Activated T-cell treated with anti-CD3 and anti-CD28 coated beads, Interleukin-2, amount 50 U/mL, for 24 hours (primary cell): Measurements from ENCODE around the gene GGA1.
"Not testable (repeated sequence)": the region's sequence is repeated elsewhere in the genome, so short reads cannot be mapped to it uniquely, and the experiment has no call there.

Experiments used
- DNase-seq: peaks from one replicate; pipeline ENCODE4 v3.0.0-alpha.2; 2020
- H3K27ac Mint-ChIP-seq: 2 replicates; pipeline ENCODE4 v1.8.0; 2020; ENCODE audit warnings: mild to moderate bottlenecking, mixed read lengths
- H3K27me3 Mint-ChIP-seq: 2 replicates; pipeline ENCODE4 v1.8.0; 2020; ENCODE audit warnings: mixed read lengths
- H3K36me3 Mint-ChIP-seq: 2 replicates; pipeline ENCODE4 v1.8.0; 2020; ENCODE audit warnings: low read depth, mixed read lengths
- H3K4me1 Mint-ChIP-seq: 2 replicates; pipeline ENCODE4 v1.8.0; 2020; ENCODE audit warnings: low read depth, mixed read lengths
- H3K4me3 Mint-ChIP-seq: 2 replicates; pipeline ENCODE4 v1.8.0; 2020; ENCODE audit warnings: mild to moderate bottlenecking, moderate library complexity, mixed read lengths
- H3K9me3 Mint-ChIP-seq: 2 replicates; pipeline ENCODE4 v1.8.0; 2020; ENCODE audit warnings: mixed read lengths

GGA1 gene

DNA sequence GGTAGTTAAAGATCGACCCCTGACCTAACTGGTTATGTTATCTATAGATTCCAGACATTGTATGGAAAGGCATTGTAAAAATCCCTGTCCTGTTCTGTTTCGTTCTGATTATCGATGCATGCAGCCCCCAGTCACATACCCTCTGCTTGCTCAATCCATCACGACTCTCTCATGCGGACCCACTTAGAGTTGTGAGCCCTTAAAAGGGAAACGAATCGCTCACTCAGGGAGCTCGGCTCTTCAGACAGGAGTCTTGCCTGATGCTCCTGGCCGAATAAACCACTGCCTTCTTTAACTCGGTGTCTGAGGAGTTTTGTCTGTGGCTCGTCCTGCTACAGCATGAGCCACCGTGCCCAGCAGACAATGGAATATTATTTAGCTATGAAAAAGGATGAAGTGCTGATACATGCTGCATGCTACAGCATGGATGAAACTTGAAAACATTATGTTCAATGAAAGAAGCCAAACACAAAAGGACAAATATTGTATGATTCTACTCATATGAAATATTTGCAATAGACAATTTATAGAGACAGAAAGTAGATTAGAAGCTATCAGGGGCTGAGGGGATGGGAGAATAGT, 16.7 kb upstream of the GGA1 start:
- Mint-ChIP-seq H3K9me3 (no peaks in the 10 kb centered on the region), H3K4me1 (peaks cover 12% of the 10 kb centered on the region), H3K36me3 (no peaks in the 10 kb centered on the region), H3K27me3 (no peaks in the 10 kb centered on the region), H3K4me3 (peak overlapping the region; percentile 83), H3K27ac (peak overlapping the region; percentile 83)
- DNase-seq, result no peak

DNA sequence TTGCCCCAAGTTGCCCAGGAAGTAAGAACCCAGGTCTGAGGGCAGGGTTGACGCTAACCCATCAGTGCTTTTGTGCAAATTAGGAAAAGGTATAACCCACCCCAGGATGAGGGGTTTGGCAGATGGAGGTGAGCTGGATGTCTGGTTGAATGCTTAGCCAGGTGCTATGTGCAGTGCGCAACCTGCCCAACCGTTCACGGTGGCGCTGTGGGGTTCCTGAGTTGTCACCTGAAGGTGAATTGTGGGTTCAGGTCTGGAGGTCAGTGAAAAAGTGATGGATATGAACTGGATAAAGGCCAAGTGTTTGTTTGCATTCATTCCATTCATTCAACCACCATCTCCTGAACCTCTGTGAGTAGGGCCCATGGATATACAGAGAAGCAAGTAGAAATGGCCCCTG, 14.4 kb upstream of the GGA1 start:
- Mint-ChIP-seq H3K27me3 (no peaks in the 10 kb centered on the region), H3K36me3 (no peaks in the 10 kb centered on the region), H3K9me3 (no peaks in the 10 kb centered on the region), H3K4me3 (no peak overlapping the region), H3K4me1 (peaks cover 12% of the 10 kb centered on the region), H3K27ac (no peak overlapping the region)
- no peak for DNase-seq

- H3K27me3 Mint-ChIP-seq, result no peaks in the 10 kb centered on the region
Measured at GRCh38 chr22:37599153-37599552, 9.5 kb upstream of the GGA1 start.

DNA sequence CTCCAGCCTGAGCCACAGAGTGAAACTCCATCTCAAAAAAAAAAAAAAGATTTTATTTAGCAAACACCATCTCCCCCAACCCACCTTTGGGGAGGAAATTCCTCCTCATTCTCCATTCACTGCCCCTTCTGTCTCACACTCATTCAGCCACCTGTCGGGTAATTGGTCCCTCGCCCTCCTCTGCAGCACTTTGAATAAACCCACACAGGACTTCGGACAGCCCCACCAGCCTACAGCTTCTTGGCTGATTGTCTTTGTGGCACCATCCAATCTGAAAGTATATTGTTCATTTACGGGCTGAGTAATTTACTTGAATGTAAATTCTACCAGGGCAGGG, 7.5 kb upstream of the GGA1 start:
- Mint-ChIP-seq H3K36me3 (no peaks in the 10 kb centered on the region), H3K9me3 (no peaks in the 10 kb centered on the region), H3K27ac (peak overlapping the region; percentile 14), H3K27me3 (no peaks in the 10 kb centered on the region), H3K4me3 (no peak overlapping the region), H3K4me1 (peaks cover 30% of the 10 kb centered on the region)
- no peak for DNase-seq

More at GRCh38 chr22:37599153-37599552, 9.5 kb upstream of the GGA1 start:
- Mint-ChIP-seq H3K4me3 (no peak overlapping the region), H3K27ac (no peak overlapping the region), H3K36me3 (no peaks in the 10 kb centered on the region), H3K9me3 (no peaks in the 10 kb centered on the region), H3K4me1 (peaks cover 14% of the 10 kb centered on the region)
- no peak for DNase-seq

- Mint-ChIP-seq H3K27ac (peak overlapping the region; percentile 14), H3K4me3 (no peak overlapping the region), H3K4me1 (peaks cover 30% of the 10 kb centered on the region), H3K27me3 (no peaks in the 10 kb centered on the region), H3K9me3 (no peaks in the 10 kb centered on the region), H3K36me3 (no peaks in the 10 kb centered on the region)
- no peak for DNase-seq
Measured at GRCh38 chr22:37601540-37602442, 6.8 kb upstream of the GGA1 start.

DNA sequence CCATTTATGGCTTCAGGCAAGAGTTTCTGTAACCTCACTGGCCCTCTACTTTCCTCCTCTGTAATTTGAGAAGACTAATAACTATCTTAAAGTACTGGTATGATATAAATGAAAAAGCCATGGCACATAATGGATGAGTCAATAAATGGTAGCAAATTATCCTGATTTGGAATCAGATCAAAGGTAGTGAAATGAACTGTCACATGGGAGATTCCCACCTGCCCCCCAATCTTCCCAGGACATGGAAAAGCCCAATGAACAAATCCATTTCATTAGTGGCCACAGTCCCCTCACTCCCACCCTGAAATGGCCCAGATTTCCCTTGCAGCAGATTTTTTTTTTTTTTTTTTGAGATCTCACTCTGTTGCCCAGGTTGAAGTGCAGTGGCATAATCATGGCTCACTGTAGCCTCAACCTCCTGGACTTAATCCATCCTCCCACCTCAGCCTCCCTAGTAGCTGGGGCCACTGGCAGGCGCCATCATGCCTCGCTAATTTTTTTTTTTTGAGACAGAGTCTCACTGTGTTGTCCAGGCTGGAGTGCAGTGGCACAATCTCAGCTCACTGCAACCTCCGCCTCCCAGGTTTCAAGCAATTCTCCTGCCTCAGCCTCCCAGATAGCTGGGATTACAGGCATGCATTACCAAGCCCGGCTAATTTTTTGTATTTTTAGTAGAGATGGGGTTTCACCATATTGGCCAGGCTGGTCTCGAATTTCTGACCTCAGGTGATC, 5.9 kb upstream of the GGA1 start:
- H3K27ac Mint-ChIP-seq, DNase-seq, H3K36me3 Mint-ChIP-seq, H3K9me3 Mint-ChIP-seq, H3K27me3 Mint-ChIP-seq, H3K4me3 Mint-ChIP-seq: not testable (repeated sequence)
- peaks cover 39% of the 10 kb centered on the region for H3K4me1 Mint-ChIP-seq

- Mint-ChIP-seq H3K36me3 (peaks cover 2% of the 10 kb centered on the region), H3K27me3 (no peaks in the 10 kb centered on the region), H3K9me3 (no peaks in the 10 kb centered on the region), H3K4me1 (peaks cover 44% of the 10 kb centered on the region), H3K27ac (no peak overlapping the region), H3K4me3 (no peak overlapping the region)
- DNase-seq, result no peak
Measured at GRCh38 chr22:37604074-37604473, 4.6 kb upstream of the GGA1 start.

DNA sequence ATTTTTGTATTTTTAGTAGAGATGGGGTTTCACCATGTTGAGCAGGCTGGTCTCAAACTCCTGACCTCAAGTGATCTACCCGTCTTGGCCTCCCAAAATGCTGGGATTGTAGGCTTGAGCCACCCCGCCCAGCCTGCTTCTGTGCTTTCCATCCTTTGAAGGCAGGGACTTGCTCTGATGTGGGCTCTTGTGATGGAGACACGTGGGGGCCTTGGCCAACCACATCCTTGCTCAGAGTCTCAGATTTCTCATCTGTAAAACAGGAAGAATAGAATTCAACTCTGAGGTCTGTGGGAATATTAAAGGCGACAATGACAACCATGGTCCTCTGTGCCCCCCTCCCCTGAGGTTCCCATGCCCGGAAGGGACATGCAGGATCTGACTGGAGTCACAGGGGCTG, 3.8 kb upstream of the GGA1 start:
- DNase-seq, result no peak
- Mint-ChIP-seq H3K4me1 (peaks cover 49% of the 10 kb centered on the region), H3K36me3 (peaks cover 9% of the 10 kb centered on the region), H3K27me3 (no peaks in the 10 kb centered on the region), H3K4me3 (no peak overlapping the region), H3K9me3 (no peaks in the 10 kb centered on the region), H3K27ac (peak overlapping the region; percentile 69)

DNA sequence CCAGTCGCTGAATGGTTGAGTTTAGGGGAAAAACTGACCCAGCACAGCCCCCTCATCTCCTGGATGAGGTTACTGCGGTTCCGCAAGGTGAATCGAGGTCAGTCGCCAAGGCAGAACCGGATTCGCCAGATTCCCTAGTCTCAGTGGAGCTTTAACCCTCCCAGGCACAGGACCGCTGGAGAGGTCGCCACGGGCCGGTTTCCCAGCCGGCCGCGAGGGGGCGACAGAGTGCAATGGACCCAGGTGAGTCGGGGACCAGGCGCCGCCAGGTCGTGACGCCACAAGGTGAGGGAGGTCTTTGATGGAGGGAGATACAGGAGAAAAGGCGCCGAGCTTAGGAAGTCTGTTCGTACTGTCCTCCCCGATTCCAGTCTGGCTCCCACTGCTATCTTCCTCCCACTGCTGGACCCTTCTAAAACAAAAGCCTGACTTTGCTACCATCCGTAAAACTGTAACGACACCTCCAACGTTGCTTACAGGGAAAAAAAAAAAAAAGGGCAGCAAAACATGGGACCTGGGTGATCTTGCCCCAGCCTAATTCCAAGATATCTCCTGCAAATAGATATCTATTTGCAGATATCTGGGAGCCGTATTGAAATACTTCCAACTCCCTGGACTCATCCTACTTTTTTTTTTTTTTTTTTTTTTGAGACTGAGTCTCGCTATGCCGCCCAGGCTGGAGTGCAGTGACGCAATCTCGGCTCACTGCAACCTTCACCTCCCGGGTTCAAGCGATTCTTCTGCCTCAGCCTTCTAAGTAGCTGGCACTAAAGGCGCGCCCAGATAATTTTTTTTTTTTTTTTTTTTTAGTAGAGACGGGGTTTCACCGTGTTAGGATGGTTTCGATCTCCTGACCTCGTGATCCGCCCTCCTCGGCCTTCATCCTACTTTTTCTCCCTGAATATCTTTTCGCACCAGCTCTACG, 1.4 kb upstream of the GGA1 start:
- Mint-ChIP-seq H3K36me3 (peaks cover 17% of the 10 kb centered on the region), H3K9me3 (no peaks in the 10 kb centered on the region), H3K27me3 (no peaks in the 10 kb centered on the region), H3K27ac (peak overlapping the region; percentile 96), H3K4me3 (peak overlapping the region; percentile 62), H3K4me1 (peaks cover 54% of the 10 kb centered on the region)
- DNase-seq, result peak; percentile 95

DNA sequence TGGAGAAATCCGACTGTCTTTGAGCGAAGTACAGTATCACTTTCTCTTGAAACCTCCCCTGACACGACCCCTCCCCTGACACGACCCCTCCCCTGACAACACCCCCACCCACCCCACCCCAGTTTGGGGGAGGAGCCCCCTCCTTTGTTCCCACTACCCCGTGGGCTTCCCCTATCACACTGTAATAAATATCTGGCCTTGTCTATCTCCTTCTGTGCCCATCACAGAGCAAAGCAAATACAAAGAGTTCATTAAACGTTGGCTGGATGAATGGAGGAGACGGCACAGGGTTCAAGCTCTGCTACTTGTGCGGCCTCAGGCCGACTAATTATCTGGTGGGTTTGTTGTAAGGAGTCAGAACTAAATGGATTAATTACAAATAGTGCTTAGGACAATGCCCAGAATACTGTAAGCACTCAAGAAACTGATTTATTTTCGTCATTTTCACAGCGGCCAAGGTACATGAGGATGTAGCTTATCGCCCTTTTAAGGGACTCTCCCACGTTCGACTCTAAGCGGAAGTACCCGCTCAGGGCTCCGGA, 628 bp upstream of the GGA1 start:
- H3K4me1 Mint-ChIP-seq, result peaks cover 54% of the 10 kb centered on the region
- no peaks in the 10 kb centered on the region for H3K27me3 Mint-ChIP-seq

GRCh38 chr22:37609240-37610152, 862 bp downstream of the GGA1 start:
- Mint-ChIP-seq H3K4me1 (peaks cover 50% of the 10 kb centered on the region), H3K27ac (peak overlapping the region; percentile 95), H3K9me3 (no peaks in the 10 kb centered on the region), H3K36me3 (peaks cover 31% of the 10 kb centered on the region), H3K4me3 (peak overlapping the region; percentile 99), H3K27me3 (no peaks in the 10 kb centered on the region)
- DNase-seq, result no peak

More for the DNA sequence above, 628 bp upstream of the GGA1 start:
- Mint-ChIP-seq H3K9me3 (no peaks in the 10 kb centered on the region), H3K36me3 (peaks cover 21% of the 10 kb centered on the region), H3K27ac (peak overlapping the region; percentile 96), H3K4me3 (peak overlapping the region; percentile 99)
- no peak for DNase-seq

GRCh38 chr22:37610153-37610475, 1.5 kb downstream of the GGA1 start:
- peak overlapping the region; percentile 99 for H3K4me3 Mint-ChIP-seq
- H3K9me3 Mint-ChIP-seq, H3K27me3 Mint-ChIP-seq, DNase-seq: not testable (repeated sequence)
- H3K27ac Mint-ChIP-seq, result peak overlapping the region; percentile 95
- peaks cover 37% of the 10 kb centered on the region for H3K36me3 Mint-ChIP-seq
- peaks cover 45% of the 10 kb centered on the region for H3K4me1 Mint-ChIP-seq

DNA sequence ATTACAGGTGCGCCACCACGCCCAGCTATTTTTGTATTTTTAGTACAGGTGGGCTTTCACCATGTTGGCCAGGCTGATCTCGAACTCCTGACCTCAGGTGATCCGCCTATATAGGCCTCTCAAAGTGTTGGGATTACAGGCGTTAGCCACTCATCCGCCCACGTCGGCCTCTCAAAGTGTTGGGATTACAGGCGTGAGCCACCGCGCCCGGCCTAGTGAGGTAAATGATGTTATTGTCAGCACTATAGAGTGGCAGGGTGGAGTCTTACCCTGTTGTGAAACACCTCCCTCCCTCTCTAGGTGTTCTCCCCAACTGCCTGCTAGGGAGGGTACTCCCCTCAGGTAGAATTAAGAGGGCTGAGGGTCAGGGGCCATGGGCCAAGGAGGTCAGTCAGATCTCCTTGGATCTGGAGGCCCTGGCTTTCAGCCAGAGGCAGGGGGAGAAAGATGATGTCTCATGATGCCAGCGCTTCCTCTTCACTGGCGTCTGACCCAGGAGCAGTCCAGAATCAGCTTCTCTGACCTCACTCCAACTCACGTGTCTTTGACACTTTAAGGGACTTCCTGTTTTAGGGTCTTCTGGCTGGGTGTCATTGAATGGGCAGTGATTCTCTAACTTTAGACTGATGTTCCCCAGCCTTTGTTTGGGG, 2.0 kb downstream of the GGA1 start:
- H3K4me1 Mint-ChIP-seq, result peaks cover 40% of the 10 kb centered on the region

More for the DNA sequence above, 2.0 kb downstream of the GGA1 start:
- DNase-seq, result no peak
- peaks cover 38% of the 10 kb centered on the region for H3K36me3 Mint-ChIP-seq
- H3K27me3 Mint-ChIP-seq, result no peaks in the 10 kb centered on the region
- H3K9me3 Mint-ChIP-seq, result no peaks in the 10 kb centered on the region
- H3K4me3 Mint-ChIP-seq, result peak overlapping the region; percentile 99
- H3K27ac Mint-ChIP-seq, result peak overlapping the region; percentile 95
